Measurements from ENCODE around the gene TRPT1. TPM values are rescaled to one million over a fixed set of nuclear protein-coding genes. Genes with fewer than 3 reads are reported as not detected.

The TRPT1 gene
- total and polyA plus RNA-seq, 2 of the 4 experiments (the other 2 are of a cell fraction) = 63.2 to 81.9 TPM

- Histone ChIP-seq H3K9me3 (ENCODE audit: control insufficient read depth, insufficient read depth, low read length) (no peaks in the 10 kb centered on the region), H2AFZ (replicated peaks; ENCODE audit: low read length, poor library complexity) (no peak overlapping the region), H2AK9ac (replicated peaks; ENCODE audit: low read depth, low read length, poor library complexity) (peak overlapping the region; percentile 65), H3K9ac (ENCODE audit: low read depth, low read length) (no peak overlapping the region), H3K56ac (ENCODE audit: extremely low read depth, insufficient read depth, low read length) (no peak overlapping the region), H3K27ac (ENCODE audit: insufficient read depth, low read length) (no peak overlapping the region), H3K23ac (ENCODE audit: low read depth, low read length) (no peak overlapping the region), H3K9me1 (ENCODE audit: insufficient read depth, low read length) (0 out of 2 replicates have a peak, but pooled peaks cover 5% of the 10 kb centered on the region), H3K18ac (ENCODE audit: low read depth, low read length) (no peak overlapping the region), H2BK120ac (ENCODE audit: low read depth, low read length) (no peak overlapping the region), H3K79me1 (ENCODE audit: low read depth in 1 of 2, low read length in 2 of 2) (peaks cover 7 to 50% of the 10 kb centered on the region in 2 experiments; a peak in 2 of 4 replicates), H3K36me3 (ENCODE audit: control insufficient read depth, insufficient read depth, low read length) (peaks cover 67% of the 10 kb centered on the region), H3K4me2 (ENCODE audit: low read depth, low read length) (no peak overlapping the region), H2BK5ac (ENCODE audit: low read depth, low read length, poor library complexity, severe bottlenecking) (no peak overlapping the region), H3K4me1 (ENCODE audit: control insufficient read depth, insufficient read depth, low read length) (peaks cover 9% of the 10 kb centered on the region), H4K8ac (ENCODE audit: low read depth in 2 of 2, low read length in 2 of 2) (no peak overlapping the region), H3K4me3 (ENCODE audit: insufficient read depth, low read depth, low read length) (no peak overlapping the region), H2AK5ac (ENCODE audit: low read depth, low read length) (no peak overlapping the region), H3K4ac (ENCODE audit: low read depth, low read length) (no peak overlapping the region), H2BK20ac (ENCODE audit: low read depth, low read length) (no peak overlapping the region), H4K5ac (ENCODE audit: low read depth, low read length) (no peak overlapping the region), H3K14ac (replicated peaks; ENCODE audit: low read depth, low read length) (no peak overlapping the region), H2BK15ac (ENCODE audit: low read depth, low read length) (no peak overlapping the region), H3K27me3 (ENCODE audit: control insufficient read depth, insufficient read depth, low read length) (no peaks in the 10 kb centered on the region), H4K20me1 (ENCODE audit: insufficient read depth, low read length) (no peaks in the 10 kb centered on the region), H4K91ac (ENCODE audit: insufficient read depth, low read depth, low read length) (no peak overlapping the region)
- TF ChIP-seq SMC3 (IDR thresholded peaks at IDR 0.05; ENCODE audit: low read depth, low read length) = no peak
- no peak for TF ChIP-seq NFE2L2 (IDR thresholded peaks at IDR 0.05; ENCODE audit: low read depth, low read length)
- no peak for TF ChIP-seq RAD21 (IDR thresholded peaks at IDR 0.05; ENCODE audit: low read length)
- TF ChIP-seq MAZ (IDR thresholded peaks at IDR 0.05; ENCODE audit: borderline replicate concordance, low read depth, low read length) = no peak
- TF ChIP-seq USF2 (IDR thresholded peaks at IDR 0.05; ENCODE audit: low read depth, low read length) = no peak
- TF ChIP-seq POLR2A (IDR thresholded peaks at IDR 0.05; ENCODE audit: low read depth, low read length) = no peak
- no peak for TF ChIP-seq CHD1 (IDR thresholded peaks at IDR 0.05; ENCODE audit: low read depth, low read length)
- intact Hi-C loops (cut with micrococcal nuclease) = no loop called here
- dilution Hi-C loops (cut with HindIII; ENCODE audit: low sequenced_read_pairs, unreplicated experiment) = no loop called here
- ChIA-PET POLR2A (ENCODE audit: unreplicated experiment) (no interaction called here), CTCF (no interaction called here)
- in situ Hi-C loops (cut with MboI; ENCODE audit: low sequenced_read_pairs) = no loop called here
- no peak for ATAC-seq (ENCODE audit: low read depth)
- 100% methylated on average over 1 of the region's 4 CpGs; no CpG with 5 or more reads in 1 of the 2 experiments for WGBS, 2 experiments (ENCODE audit: extremely low coverage in 2 of 2, insufficient read length in 1 of 2)
- BruUV-seq (replicated peaks) = no TSS peak
- DNase-seq = no peak
Measured at GRCh38 chr11:64259533-64260067, 33.6 kb upstream of the TRPT1 start.

All from IMR-90 (cell line).